Neutrophil (primary cell): Measurements from ENCODE around the gene MUCL3.

Source experiments
- H3K27ac ChIP-seq: fragments of 200-600 bp; sonication (generic); 2 replicates; pipeline ENCODE4 v1.5.1; 2016; ENCODE audit warnings: mild to moderate bottlenecking, moderate library complexity
- H3K27me3 ChIP-seq: fragments of 200-600 bp; sonication (generic); 2 replicates; pipeline ENCODE4 v1.6.0; 2016; ENCODE audit warnings: mild to moderate bottlenecking
- H3K36me3 ChIP-seq: fragments of 200-600 bp; sonication (generic); 2 replicates; pipeline ENCODE4 v1.5.1; 2017
- H3K4me1 ChIP-seq, 2 experiments: fragments of 200-600 bp in 1 of 2; sonication (generic) in 1 of 2; 1 replicate in 1 of 2; 2 replicates in 1 of 2; pipeline versions ENCODE4 v1.5.1 to v1.6.1; 2013 to 2016; ENCODE audit warnings: low read depth in 1 of 2, low read length in 1 of 2, mild to moderate bottlenecking in 1 of 2, moderate library complexity in 1 of 2; ENCODE audit not compliant: control insufficient read depth in 1 of 2, insufficient read depth in 1 of 2
- H3K4me3 ChIP-seq, 2 experiments: fragments of 200-600 bp in 1 of 2; sonication (generic) in 1 of 2; 1 replicate in 1 of 2; 2 replicates in 1 of 2; pipeline ENCODE4 v1.5.1; 2013 to 2016; ENCODE audit warnings: low read depth in 1 of 2, low read length in 1 of 2, mild to moderate bottlenecking in 1 of 2, moderate library complexity in 1 of 2
- H3K9me3 ChIP-seq: fragments of 200-600 bp; sonication (generic); 2 replicates; pipeline ENCODE4 v1.5.1; 2016
- TF ChIP-seq, protein P1 (sequence below): fragments of 200-600 bp; sonication (generic); IDR thresholded peaks from 2 replicates; pipeline ENCODE4 v1.5.1; 2016; ENCODE audit warnings: antibody characterized with exemption

MUCL3 gene

DNA sequence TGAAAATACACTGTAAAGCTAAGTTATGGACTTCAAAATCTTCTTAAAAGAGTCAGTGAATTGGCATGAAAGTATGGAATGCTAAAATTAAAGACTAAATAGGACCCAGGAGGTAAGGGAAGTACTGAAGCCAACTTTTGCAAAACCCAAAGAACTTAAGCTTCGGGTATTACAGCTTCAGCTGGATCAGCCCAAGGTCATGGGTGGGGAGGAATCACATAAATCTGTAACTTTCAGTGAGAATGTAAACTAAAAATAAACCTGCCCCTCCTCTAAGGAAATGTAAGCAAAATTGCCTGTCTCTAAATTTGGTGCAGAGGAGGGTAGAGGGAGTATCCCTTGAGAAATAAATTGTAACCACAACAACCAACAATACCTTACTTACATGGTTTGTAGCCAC is 38.4 kb downstream of the MUCL3 start:
- H3K27me3 ChIP-seq = peaks cover 88% of the 10 kb centered on the region
- no peak overlapping the region for H3K27ac ChIP-seq
- TF ChIP-seq, protein P1, sequence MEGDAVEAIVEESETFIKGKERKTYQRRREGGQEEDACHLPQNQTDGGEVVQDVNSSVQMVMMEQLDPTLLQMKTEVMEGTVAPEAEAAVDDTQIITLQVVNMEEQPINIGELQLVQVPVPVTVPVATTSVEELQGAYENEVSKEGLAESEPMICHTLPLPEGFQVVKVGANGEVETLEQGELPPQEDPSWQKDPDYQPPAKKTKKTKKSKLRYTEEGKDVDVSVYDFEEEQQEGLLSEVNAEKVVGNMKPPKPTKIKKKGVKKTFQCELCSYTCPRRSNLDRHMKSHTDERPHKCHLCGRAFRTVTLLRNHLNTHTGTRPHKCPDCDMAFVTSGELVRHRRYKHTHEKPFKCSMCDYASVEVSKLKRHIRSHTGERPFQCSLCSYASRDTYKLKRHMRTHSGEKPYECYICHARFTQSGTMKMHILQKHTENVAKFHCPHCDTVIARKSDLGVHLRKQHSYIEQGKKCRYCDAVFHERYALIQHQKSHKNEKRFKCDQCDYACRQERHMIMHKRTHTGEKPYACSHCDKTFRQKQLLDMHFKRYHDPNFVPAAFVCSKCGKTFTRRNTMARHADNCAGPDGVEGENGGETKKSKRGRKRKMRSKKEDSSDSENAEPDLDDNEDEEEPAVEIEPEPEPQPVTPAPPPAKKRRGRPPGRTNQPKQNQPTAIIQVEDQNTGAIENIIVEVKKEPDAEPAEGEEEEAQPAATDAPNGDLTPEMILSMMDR = no peak
- no peaks in the 10 kb centered on the region for H3K36me3 ChIP-seq
- H3K9me3 ChIP-seq = no peaks in the 10 kb centered on the region
- no peak overlapping the region for H3K4me3 ChIP-seq
- no peaks in the 10 kb centered on the region for H3K4me1 ChIP-seq

DNA sequence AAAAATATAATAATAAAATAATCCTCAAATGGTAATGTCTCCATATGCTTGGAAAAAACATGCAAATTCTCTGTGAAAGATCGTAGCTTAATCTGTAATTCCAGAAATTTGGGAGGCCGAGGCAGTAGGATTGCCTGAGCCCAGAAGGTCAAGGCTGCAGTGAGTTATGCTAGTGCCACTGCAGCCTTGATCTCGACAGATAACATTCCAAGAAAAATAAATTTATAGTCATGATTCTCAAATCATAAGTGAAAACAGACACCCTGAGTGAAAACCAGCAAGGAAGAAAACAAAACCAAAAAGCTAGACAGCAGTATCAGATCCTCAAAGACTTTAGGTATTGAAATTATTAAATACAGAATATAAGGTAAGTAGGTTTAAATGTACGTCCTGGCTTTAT is 38.9 kb downstream of the MUCL3 start:
- Histone ChIP-seq H3K9me3 (no peaks in the 10 kb centered on the region), H3K27ac (no peak overlapping the region), H3K4me1 (no peaks in the 10 kb centered on the region), H3K4me3 (no peak overlapping the region), H3K36me3 (no peaks in the 10 kb centered on the region), H3K27me3 (peaks cover 88% of the 10 kb centered on the region)
- TF ChIP-seq, protein P1 = no peak

GRCh38 chr6:30981942-30982772 is 41.4 kb downstream of the MUCL3 start:
- Histone ChIP-seq H3K27me3 (peaks cover 65% of the 10 kb centered on the region), H3K27ac (no peak overlapping the region), H3K36me3 (no peaks in the 10 kb centered on the region), H3K4me1 (no peaks in the 10 kb centered on the region), H3K4me3 (no peak overlapping the region), H3K9me3 (no peaks in the 10 kb centered on the region)
- TF ChIP-seq, protein P1 = no peak

- TF ChIP-seq, protein P1 = no peak
Observed at GRCh38 chr6:30983439-30983838, 42.7 kb downstream of the MUCL3 start, which contains the start of gene MUC21. TSS of gene MUC21 (plus strand) at chr6:30983718. CDS start at chr6:30983959, 241 bp downstream.

GRCh38 chr6:30985490-30985889 is 44.7 kb downstream of the MUCL3 start:
- TF ChIP-seq, protein P1 = no peak
- Histone ChIP-seq H3K9me3 (no peaks in the 10 kb centered on the region), H3K27ac (no peak overlapping the region), H3K36me3 (no peaks in the 10 kb centered on the region), H3K4me1 (no peaks in the 10 kb centered on the region), H3K27me3 (peaks cover 35% of the 10 kb centered on the region), H3K4me3 (no peak overlapping the region)

More at GRCh38 chr6:30983439-30983838, 42.7 kb downstream of the MUCL3 start, which contains the start of gene MUC21:
- no peak within 1 kb of the TSS for H3K27ac ChIP-seq
- H3K36me3 ChIP-seq = no peaks in the 10 kb centered on the region
- no peaks in the 10 kb centered on the region for H3K4me1 ChIP-seq
- no peak within 1 kb of the TSS for H3K4me3 ChIP-seq
- H3K9me3 ChIP-seq = no peaks in the 10 kb centered on the region
- peaks cover 56% of the 10 kb centered on the region for H3K27me3 ChIP-seq
